Stimulated activated effector memory CD8-positive, alpha-beta T cell treated with anti-CD3 and anti-CD28 coated beads, Interleukin-12 subunit alpha, Interleukin-12 subunit beta, amount 100 ng/mL, for 72 hours (primary cell): Measurements from ENCODE around the gene CLTCL1.

Source experiments
- ATAC-seq: fragments of 150-1000 bp; cut with Tn5 transposase; 2 replicates; pipeline ENCODE4 v1.10.0; 2021
- DNase-seq, 2 donors: peaks; one replicate each; pipeline ENCODE4 v3.0.0; 2021 to 2022; ENCODE audit warnings: low spot score in 2 of 2
- H3K27ac Mint-ChIP-seq: one replicate; pipeline ENCODE4 v1.8.0; 2022; ENCODE audit warnings: mild to moderate bottlenecking, mixed read lengths
- H3K36me3 Mint-ChIP-seq: one replicate; pipeline ENCODE4 v1.8.0; 2022; ENCODE audit warnings: mild to moderate bottlenecking, mixed read lengths
- H3K4me1 Mint-ChIP-seq: one replicate; pipeline ENCODE4 v1.8.0; 2022; ENCODE audit warnings: mixed read lengths
- H3K4me3 Mint-ChIP-seq: one replicate; pipeline ENCODE4 v1.8.0; 2022; ENCODE audit warnings: mild to moderate bottlenecking, mixed read lengths
- H3K9me3 Mint-ChIP-seq: one replicate; pipeline ENCODE4 v1.8.0; 2022; ENCODE audit warnings: mixed read lengths

The CLTCL1 gene

DNA sequence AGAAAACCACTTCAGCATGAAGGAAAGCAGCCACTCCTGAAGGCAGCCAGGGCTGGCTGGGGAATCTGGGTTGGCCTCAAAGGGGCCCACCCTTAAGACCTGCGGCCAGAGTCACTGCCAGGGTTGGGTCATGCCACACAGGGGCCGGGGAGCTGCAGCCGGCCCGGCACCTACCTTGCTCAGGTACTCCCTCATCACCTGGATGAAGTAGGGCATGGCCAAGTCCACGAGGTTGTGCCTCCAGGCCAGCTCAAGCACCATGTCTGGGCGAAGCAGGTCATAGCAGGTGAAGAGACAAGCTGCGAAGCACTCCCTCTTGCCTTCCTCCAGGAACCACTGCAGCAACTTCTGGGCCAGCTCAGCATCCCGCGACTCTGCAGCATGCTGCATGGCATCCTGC is 108.3 kb downstream of the CLTCL1 start:
- Mint-ChIP-seq H3K4me1 (peaks cover 25% of the 10 kb centered on the region), H3K4me3 (no peak overlapping the region), H3K9me3 (no peaks in the 10 kb centered on the region), H3K27ac (no peak overlapping the region), H3K36me3 (no peaks in the 10 kb centered on the region)
- no peak for ATAC-seq
- DNase-seq = no peak

DNA sequence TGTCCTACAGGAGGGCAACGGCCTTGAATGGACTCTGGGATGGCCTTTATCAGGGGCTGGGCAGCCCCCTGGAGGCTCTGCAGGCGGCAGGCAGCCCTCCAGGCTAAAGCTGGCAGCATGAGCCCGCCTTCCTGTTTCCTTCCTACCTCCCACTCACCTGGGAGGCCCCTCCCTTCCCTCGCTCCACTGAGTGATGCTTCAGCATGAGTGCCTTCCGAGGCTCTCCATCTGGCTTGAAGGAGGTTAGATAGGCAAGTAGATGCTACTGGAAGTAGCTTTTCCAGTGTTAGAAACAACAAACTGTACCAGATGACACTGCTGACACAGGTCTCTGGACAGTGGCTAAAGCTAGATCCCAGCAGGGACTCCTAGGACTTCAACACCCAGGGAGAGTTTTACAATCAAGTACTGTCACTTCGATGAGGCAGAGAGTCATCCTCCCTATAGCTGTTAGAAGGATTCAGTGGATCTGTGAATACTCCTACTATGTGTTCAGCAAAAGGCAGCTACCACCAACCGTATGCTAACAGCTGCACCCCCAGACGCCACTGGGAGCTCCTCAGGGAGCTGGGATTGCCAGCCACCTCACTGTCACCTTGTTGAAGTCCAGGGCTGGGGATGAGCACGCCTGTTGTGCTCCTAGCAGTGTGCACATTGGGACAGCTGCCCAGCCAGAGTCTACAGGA is 108.9 kb downstream of the CLTCL1 start:
- Mint-ChIP-seq H3K36me3 (no peaks in the 10 kb centered on the region), H3K27ac (peak overlapping the region; percentile 91), H3K4me1 (peaks cover 25% of the 10 kb centered on the region), H3K9me3 (no peaks in the 10 kb centered on the region), H3K4me3 (peak overlapping the region; percentile 51)
- ATAC-seq (no peak), DNase-seq (no peak)

GRCh38 chr22:19181786-19182471 is 109.6 kb downstream of the CLTCL1 start:
- Mint-ChIP-seq H3K36me3 (no peaks in the 10 kb centered on the region), H3K9me3 (no peaks in the 10 kb centered on the region), H3K27ac (peak overlapping the region; percentile 91), H3K4me3 (peak overlapping the region; percentile 51), H3K4me1 (peaks cover 28% of the 10 kb centered on the region)
- no peak for ATAC-seq
- no peak for DNase-seq

DNA sequence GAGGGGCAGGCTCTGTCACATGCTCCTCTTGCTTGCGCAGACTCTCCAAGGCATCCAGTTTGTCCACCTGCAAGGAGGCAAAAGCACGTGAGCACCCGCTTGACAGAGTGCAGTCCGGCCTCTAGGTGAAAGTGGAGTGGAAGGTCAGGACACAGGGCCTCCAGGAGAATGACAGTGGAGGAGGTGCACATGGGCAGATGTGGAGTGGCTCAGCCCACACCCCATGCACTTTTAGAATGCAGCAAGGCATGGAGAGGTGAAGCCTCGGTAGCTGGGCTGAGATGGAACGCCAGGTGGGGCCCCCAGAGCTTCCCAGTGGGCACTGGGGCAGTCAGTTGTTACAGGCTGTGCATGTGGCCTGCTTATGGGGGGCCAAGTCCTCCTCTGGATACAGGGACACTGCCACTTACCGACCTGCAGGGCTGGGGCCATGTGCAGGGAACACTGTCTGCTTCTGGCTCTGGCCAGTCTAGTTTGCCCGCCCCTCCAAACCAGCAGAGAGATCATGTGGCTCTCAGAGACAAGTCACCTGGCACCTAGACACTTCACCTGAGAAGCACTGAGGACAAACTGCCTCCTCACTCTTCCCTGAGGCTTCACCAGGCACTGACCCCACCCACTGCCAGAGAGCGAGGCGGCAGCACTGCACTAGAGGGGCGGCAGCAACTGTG is 110.6 kb downstream of the CLTCL1 start:
- Mint-ChIP-seq H3K9me3 (no peaks in the 10 kb centered on the region), H3K4me3 (peak overlapping the region; percentile 51), H3K4me1 (peaks cover 32% of the 10 kb centered on the region), H3K36me3 (no peaks in the 10 kb centered on the region), H3K27ac (peak overlapping the region; percentile 72)
- DNase-seq (no peak), ATAC-seq (no peak)

- Mint-ChIP-seq H3K36me3 (no peaks in the 10 kb centered on the region), H3K27ac (no peak overlapping the region), H3K4me1 (peaks cover 32% of the 10 kb centered on the region), H3K9me3 (no peaks in the 10 kb centered on the region), H3K4me3 (no peak overlapping the region)
- no peak for DNase-seq
- ATAC-seq = no peak
Measured at GRCh38 chr22:19180234-19180633, 111.3 kb downstream of the CLTCL1 start.

- Mint-ChIP-seq H3K4me3 (peak overlapping the region; percentile 69), H3K4me1 (peaks cover 32% of the 10 kb centered on the region), H3K36me3 (no peaks in the 10 kb centered on the region), H3K27ac (peak overlapping the region; percentile 40), H3K9me3 (no peaks in the 10 kb centered on the region)
- ATAC-seq (peak; percentile 64), DNase-seq (no peak)
Measured at GRCh38 chr22:19179497-19180048, 111.9 kb downstream of the CLTCL1 start.

GRCh38 chr22:19178657-19179496 is 112.6 kb downstream of the CLTCL1 start, which contains the start of gene SLC25A1:
Gene SLC25A1, minus strand, starts transcription at chr22:19178736. Its CDS starts 63 bp downstream, at chr22:19178673.
- peak within 1 kb of the TSS; percentile 69 for H3K4me3 Mint-ChIP-seq
- H3K27ac Mint-ChIP-seq = peak within 1 kb of the TSS; percentile 40
- DNase-seq (peak; percentile 89 to 94), ATAC-seq (peak; percentile 83)
- no peaks in the 10 kb centered on the region for H3K9me3 Mint-ChIP-seq
- H3K4me1 Mint-ChIP-seq = peaks cover 36% of the 10 kb centered on the region
- H3K36me3 Mint-ChIP-seq = no peaks in the 10 kb centered on the region

GRCh38 chr22:19178065-19178656 is 113.4 kb downstream of the CLTCL1 start:
- peak; percentile 60 for ATAC-seq
- peaks cover 43% of the 10 kb centered on the region for H3K4me1 Mint-ChIP-seq
- H3K27ac Mint-ChIP-seq = no peak overlapping the region
- peak overlapping the region; percentile 66 for H3K4me3 Mint-ChIP-seq
- peaks cover 5% of the 10 kb centered on the region for H3K36me3 Mint-ChIP-seq
- DNase-seq = peak in 1 of 2 donors; percentile 52
- H3K9me3 Mint-ChIP-seq = no peaks in the 10 kb centered on the region

GRCh38 chr22:19177164-19178064 is 114.1 kb downstream of the CLTCL1 start:
- peaks cover 8% of the 10 kb centered on the region for H3K36me3 Mint-ChIP-seq
- peaks cover 47% of the 10 kb centered on the region for H3K4me1 Mint-ChIP-seq
- DNase-seq (no peak), ATAC-seq (no peak)
- no peak overlapping the region for H3K27ac Mint-ChIP-seq
- no peaks in the 10 kb centered on the region for H3K9me3 Mint-ChIP-seq
- H3K4me3 Mint-ChIP-seq = peak overlapping the region; percentile 66

- no peak for DNase-seq
- Mint-ChIP-seq H3K27ac (no peak overlapping the region), H3K4me3 (peak overlapping the region; percentile 66)
Measured at GRCh38 chr22:19176732-19177131, 114.8 kb downstream of the CLTCL1 start.

GRCh38 chr22:19176175-19176643 is 115.3 kb downstream of the CLTCL1 start:
- Mint-ChIP-seq H3K4me1 (peaks cover 40% of the 10 kb centered on the region), H3K4me3 (peak overlapping the region; percentile 66), H3K27ac (peak overlapping the region; percentile 34), H3K36me3 (peaks cover 9% of the 10 kb centered on the region), H3K9me3 (no peaks in the 10 kb centered on the region)
- ATAC-seq (no peak), DNase-seq (no peak)

More at GRCh38 chr22:19176732-19177131, 114.8 kb downstream of the CLTCL1 start:
- Mint-ChIP-seq H3K36me3 (peaks cover 8% of the 10 kb centered on the region), H3K9me3 (no peaks in the 10 kb centered on the region), H3K4me1 (peaks cover 46% of the 10 kb centered on the region)
- no peak for ATAC-seq

DNA sequence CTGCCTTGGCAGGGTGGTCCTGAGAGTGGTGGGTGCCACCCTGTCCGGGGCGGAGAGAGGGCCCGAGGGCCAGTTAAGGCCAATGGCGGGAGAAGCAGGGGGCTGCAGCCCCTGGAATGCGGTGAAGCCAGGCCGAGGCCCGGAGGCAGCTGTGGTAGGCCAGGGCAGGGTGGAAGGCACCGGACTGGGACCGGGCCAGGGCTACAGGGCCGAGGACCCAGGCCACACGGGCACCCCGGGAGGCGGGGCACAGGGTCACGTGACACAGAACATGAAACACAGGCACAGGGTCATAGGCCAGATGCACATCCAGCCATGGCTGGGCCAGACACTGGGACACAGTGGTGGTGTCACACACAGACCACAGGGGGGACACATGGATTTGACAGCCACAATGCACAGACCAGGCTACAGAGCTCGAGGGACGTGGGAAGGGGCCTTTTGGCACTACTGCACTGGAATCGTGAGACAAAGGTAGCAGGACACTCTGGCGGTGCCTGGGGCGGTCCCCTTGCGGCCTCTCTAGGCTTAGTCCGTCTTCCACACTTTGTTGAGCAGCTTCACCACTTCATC is 115.8 kb downstream of the CLTCL1 start:
- H3K4me3 Mint-ChIP-seq = peak overlapping the region; percentile 66
- DNase-seq (no peak), ATAC-seq (no peak)
- H3K9me3 Mint-ChIP-seq = no peaks in the 10 kb centered on the region
- peak overlapping the region; percentile 34 for H3K27ac Mint-ChIP-seq
- peaks cover 15% of the 10 kb centered on the region for H3K36me3 Mint-ChIP-seq
- peaks cover 42% of the 10 kb centered on the region for H3K4me1 Mint-ChIP-seq

DNA sequence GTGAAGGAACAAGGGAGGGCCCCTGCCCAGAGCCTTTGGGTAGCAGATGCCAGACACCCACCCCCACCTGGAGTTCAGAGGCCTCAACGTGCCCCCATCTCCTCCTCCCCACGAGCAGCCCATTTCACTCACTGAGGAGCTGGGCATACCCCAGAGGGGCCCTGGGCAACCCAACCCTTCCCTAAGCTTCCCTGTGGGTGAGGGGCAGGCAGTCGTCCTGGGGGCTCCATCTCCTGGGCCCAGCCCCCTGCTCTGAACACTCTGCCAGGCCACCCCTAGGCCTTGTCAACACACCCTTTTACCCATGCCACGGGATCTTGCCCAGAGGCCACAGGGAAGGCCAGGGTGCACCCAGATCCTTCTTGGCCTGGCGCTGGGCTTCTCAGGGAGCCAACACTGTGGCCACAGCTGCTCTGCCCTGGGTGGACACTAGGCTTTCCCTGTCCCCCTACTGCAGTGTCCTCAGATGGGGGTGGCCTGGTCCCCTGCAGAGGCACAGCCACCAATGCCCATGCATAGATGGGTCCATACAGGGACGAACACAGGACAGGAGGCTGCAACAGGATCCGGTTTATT is 116.4 kb downstream of the CLTCL1 start:
- ATAC-seq = no peak
- Mint-ChIP-seq H3K4me3 (no peak overlapping the region), H3K27ac (peak overlapping the region; percentile 34)

More for the DNA sequence above, 116.4 kb downstream of the CLTCL1 start:
- Mint-ChIP-seq H3K4me1 (peaks cover 48% of the 10 kb centered on the region), H3K9me3 (no peaks in the 10 kb centered on the region), H3K36me3 (peaks cover 17% of the 10 kb centered on the region)
- no peak for DNase-seq
